Hematopoietic multipotent progenitor cell treated with erythropoietin and hydrocortisone succinate and interleukin-3 and kit ligand, for 4 days (in vitro differentiated cells): ENCODE data around the gene TFAP2E.

Experiments
- DNase-seq: peaks from one replicate; pipeline ENCODE4 v3.0.0-alpha.2; 2015

Gene TFAP2E

GRCh38 chr1:35573198-35574124 is at the start of gene TFAP2E:
Gene TFAP2E (plus strand): TSS chr1:35573314. CDS start chr1:35573578, 264 bp downstream.
- DNase-seq: peak; percentile 58

- DNase-seq: no peak
Measured at GRCh38 chr1:35524106-35524505, 49.0 kb upstream of the TFAP2E start.

- DNase-seq: no peak
Measured at GRCh38 chr1:35530168-35530567, 42.9 kb upstream of the TFAP2E start.

GRCh38 chr1:35530946-35531345 is 42.2 kb upstream of the TFAP2E start:
- no peak for DNase-seq

GRCh38 chr1:35531368-35531767 is 41.7 kb upstream of the TFAP2E start:
- no peak for DNase-seq

- no peak for DNase-seq
Measured at GRCh38 chr1:35532497-35533223, 40.5 kb upstream of the TFAP2E start.

- DNase-seq: peak; percentile 53
Measured at GRCh38 chr1:35533586-35533985, 39.5 kb upstream of the TFAP2E start.

GRCh38 chr1:35535243-35535642 is 37.9 kb upstream of the TFAP2E start:
- no peak for DNase-seq

- no peak for DNase-seq
Measured at GRCh38 chr1:35536556-35537162, 36.5 kb upstream of the TFAP2E start.

GRCh38 chr1:35537806-35538205 is 35.3 kb upstream of the TFAP2E start:
- DNase-seq: no peak

- peak; percentile 33 for DNase-seq
Measured at GRCh38 chr1:35539073-35539823, 33.9 kb upstream of the TFAP2E start.

- no peak for DNase-seq
Measured at GRCh38 chr1:35539824-35540261, 33.3 kb upstream of the TFAP2E start.

- DNase-seq: peak; percentile 93
Measured at GRCh38 chr1:35544976-35545375, 28.1 kb upstream of the TFAP2E start.

GRCh38 chr1:35546614-35547013 is 26.5 kb upstream of the TFAP2E start:
- no peak for DNase-seq

GRCh38 chr1:35553851-35554250 is 19.3 kb upstream of the TFAP2E start:
- no peak for DNase-seq

- no peak for DNase-seq
Measured at GRCh38 chr1:35554266-35555211, 18.6 kb upstream of the TFAP2E start.

GRCh38 chr1:35555212-35555584 is 17.9 kb upstream of the TFAP2E start:
- no peak for DNase-seq

GRCh38 chr1:35555601-35556477 is 17.3 kb upstream of the TFAP2E start:
- DNase-seq: no peak

GRCh38 chr1:35556484-35557117 is 16.5 kb upstream of the TFAP2E start:
- DNase-seq: peak; percentile 47

- DNase-seq: peak; percentile 92
Measured at GRCh38 chr1:35557118-35557610, 15.9 kb upstream of the TFAP2E start, which contains the start of gene KIAA0319L. Gene KIAA0319L (minus strand): TSS chr1:35557403. CDS start chr1:35554491, 2,912 bp downstream.
